H1 (cell line): ENCODE measurements around the gene OR4K5. TPM values are rescaled to one million over a fixed set of nuclear protein-coding genes. Genes with fewer than 3 reads are reported as not detected.

Experiments
- MAFK ChIP-seq: IDR thresholded peaks from 2 replicates; pipeline ENCODE4 v1.6.1; 2012; ENCODE audit warnings: low read depth, mild to moderate bottlenecking, improper control_type of control experiment, low read length
- RFX5 ChIP-seq: IDR thresholded peaks from 2 replicates; pipeline ENCODE4 v1.6.1; 2011; ENCODE audit warnings: low read depth, low read length, improper control_type of control experiment, borderline replicate concordance
- polyA plus RNA-seq, 7 experiments: library from polyadenylated mRNA; depleted of rRNA in 3 of 7; stranded (reverse) in 5 of 7; unstranded in 2 of 7; fragments of >200 nt in 5 of 7; fragments of 200-250 nt in 2 of 7; gene quantifications; 1 replicate in 5 of 7; 2 replicates in 1 of 7; 4 replicates in 1 of 7; pipeline versions ENCODE4 v1.2.1 to v1.2.3, GENCODE V29; 2011 to 2013; ENCODE audit warnings: missing spikeins in 2 of 7, mixed read lengths in 2 of 7
- total RNA-seq: library from RNA; stranded (reverse); fragmentation: NEBNext Ultra II Directional; extraction: Animal tissue kit (Norgen Biotek cat#: 25700); gene quantifications from 2 replicates; pipeline ENCODE4 v1.2.1, GENCODE V29; 2021
- TF ChIP-seq, protein P1 (sequence below): IDR thresholded peaks from 2 replicates; pipeline ENCODE4 v1.6.1; 2011; ENCODE audit warnings: low read depth, mild to moderate bottlenecking, low read length; ENCODE audit not compliant: insufficient read depth

OR4K5 gene
- total and polyA plus RNA-seq, 2 of the 8 experiments (the other 6 are each of a cell fraction or from before 2014, with no cell fraction given) = not detected

DNA sequence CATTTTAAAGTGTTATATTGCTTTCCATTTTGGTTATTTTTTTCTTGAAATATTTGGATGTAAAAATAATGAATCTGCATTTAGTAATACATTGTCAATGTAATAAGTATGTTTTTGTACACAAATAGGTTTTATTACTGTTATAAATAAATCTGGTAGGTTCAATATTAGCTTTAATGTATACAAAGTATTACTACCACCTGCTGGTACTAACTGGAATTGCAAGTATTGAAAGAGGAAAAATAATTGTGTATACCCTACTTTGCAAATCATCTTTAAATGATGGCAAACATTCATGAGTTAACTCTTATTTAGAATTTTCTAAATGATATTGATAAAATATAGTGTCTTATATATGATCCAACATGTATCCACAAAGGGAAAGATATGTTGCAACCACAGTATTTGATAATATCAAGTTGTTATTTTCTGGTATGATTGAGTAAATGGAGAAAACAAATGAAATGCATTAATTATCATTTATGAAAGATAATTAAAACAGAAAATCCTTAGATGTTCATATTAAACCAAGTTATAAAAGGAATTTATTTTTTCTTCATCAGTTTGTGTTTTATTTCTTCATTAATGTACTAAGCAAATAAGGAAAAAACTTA is 42.3 kb upstream of the OR4K5 start (continued):
- TF ChIP-seq, protein P1, sequence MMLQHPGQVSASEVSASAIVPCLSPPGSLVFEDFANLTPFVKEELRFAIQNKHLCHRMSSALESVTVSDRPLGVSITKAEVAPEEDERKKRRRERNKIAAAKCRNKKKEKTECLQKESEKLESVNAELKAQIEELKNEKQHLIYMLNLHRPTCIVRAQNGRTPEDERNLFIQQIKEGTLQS = no peak
- TF ChIP-seq RFX5 = no peak
- no peak for TF ChIP-seq MAFK
